NOMO-1 treated with DMSO at 0.1 percent for 48 hours (cell line): ENCODE data around the gene PTAR1.

Source experiments
- DNase-seq: peaks from one replicate; lab custom pipeline; 2025; ENCODE audit not compliant: unreplicated experiment; lab: John Stamatoyannopoulos, UW

The PTAR1 gene

DNA sequence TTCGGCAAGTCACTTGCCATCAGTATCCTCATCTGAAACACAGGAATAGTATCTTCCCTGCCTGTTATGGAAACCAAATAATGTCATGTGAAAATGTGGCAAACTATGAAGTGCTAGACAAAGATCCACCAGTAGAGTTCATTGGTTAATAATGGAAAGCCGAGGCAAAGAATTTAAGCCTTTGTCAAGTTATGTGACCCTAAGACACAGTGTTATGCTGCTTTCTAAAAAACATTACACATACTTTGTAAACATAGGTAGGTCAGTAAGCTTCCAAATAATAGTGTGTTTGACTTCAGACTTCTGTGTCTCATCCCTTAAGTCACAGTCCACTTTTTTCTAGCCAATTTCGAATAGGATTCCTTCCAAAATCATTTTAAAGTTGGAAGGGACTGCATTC lies 6.0 kb downstream of the PTAR1 start:
- DNase-seq = no peak

DNA sequence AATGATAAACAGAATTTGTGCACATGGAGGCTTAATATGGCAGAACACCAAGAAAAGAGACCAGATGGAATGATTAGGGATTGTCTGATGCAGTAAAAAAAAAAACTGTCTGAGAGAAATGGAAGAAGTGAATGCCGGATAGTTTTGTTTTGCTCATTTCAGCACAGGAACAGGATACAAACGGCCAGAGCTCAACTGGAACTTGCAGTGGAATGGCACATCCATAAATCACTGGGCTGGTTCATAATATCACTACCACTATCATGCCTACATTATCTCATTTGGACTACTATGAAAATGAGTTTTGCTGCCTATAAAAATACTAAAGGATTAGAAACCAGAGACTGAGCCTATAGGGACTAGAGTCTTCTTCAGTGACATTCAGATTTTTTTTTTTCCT lies 9.7 kb downstream of the PTAR1 start:
- DNase-seq = no peak

DNA sequence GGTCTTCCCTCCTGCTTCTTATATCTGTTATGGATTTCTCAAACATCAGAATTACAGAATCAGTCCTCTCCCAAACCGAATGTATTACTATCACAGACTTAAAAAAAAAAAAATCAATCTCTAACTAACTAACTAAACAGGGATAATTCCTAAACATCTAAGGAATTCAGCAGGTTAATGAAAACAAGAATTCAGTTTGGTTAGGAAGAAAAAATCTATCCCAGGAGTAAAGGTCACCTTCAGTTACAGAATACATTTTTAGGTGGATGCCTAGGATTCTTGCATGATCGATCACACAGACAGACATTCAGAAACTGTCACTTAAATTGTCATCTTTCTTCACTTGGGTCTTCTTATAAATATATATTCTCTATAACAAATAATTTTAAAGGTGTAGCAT lies 11.5 kb downstream of the PTAR1 start:
- no peak for DNase-seq

DNA sequence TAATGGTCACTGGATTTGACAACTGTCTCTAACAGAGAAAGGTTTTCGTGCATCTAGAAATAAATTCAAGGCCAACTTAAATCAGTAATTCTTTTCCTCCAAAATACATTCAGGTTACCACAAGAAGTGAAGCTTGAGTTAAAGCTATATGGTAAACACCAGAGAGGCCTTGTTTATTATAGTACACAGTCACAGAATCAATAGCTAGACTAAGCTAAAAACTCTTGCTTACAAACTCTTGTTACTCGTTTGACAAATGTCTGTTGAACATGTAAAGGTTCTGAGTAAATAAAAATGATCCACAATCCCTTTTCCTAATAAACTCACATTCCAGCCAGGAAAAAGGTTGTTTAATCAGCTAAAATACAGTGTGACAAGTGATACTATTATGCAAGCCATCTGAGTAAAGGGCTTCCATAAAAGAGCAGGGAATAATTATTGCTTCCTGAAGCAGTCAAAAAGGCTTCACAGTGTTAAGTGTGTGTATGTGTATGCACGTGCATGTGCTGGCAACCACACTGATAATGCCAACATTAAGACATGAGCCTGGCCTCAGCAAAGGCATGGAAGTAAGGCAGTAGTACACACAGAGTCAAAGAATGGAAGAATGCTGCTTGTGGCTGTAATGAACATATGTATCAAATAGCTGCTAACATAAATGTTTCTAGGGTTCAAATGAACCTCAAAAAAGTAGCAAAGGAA lies 12.8 kb downstream of the PTAR1 start:
- DNase-seq = no peak

DNA sequence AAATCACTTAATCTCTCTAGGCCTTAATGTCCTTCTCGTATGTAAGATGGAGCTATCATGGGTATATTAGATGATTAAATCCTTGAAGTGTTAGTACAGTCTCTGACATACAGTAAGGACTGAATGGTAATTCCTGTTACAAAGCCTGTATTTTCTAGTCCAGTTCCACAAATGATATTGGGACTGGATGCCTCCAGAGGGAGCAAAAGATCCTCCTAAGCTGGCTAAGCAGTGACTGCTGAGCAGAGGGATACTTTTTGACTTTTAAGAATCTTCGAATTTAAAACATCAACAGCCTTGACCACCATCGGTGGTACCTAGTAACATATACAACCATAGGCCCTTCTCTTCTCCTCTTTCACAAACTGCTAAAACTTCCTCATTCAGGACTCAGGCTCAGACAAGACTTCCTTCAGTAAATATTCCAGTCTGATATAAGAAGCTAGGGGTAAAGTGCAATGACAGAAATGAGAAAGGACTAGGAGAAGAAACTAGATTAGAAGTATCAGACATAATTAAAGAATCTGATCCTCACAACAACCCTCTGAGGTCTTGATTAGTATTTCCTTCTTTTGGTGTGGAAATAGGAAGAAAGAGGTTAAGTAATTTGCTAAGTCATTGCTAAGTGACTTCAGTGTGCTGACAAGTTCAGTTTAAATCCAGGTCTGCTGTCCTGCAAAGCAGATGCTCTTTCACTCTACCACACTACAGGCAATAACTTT lies 13.9 kb downstream of the PTAR1 start:
- DNase-seq = peak; percentile 45

DNA sequence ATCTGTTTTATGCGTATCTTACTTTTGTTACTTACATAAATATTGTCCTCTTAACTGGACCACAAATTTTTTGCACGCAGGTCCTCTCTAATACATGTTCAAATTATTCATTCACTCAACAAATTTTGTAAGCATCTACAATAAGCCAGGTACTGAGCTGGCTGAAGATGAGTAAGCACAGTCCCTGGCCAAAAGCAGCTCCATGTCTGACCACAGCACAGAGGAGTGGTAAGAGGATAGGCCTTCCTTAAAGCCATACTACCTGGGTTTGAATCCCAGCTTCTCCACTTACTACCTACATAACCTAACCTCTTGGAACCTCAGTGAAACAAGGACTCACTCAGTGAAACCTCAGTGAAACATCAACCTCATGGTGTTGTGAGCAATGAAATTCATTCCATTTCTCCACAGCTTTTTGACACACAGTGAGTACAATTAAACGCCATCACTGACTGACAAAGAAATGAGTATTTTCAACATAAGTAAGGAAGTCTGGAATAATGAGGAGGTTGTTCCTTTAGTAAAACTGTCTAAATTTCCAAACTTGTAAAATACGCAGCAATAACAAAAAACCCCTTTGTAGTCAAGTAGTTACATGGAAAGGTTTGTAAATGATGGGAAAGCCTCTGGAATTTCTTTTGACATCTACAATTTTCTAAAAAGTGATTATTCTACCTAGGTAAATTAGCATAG lies 15.0 kb downstream of the PTAR1 start:
- no peak for DNase-seq

DNA sequence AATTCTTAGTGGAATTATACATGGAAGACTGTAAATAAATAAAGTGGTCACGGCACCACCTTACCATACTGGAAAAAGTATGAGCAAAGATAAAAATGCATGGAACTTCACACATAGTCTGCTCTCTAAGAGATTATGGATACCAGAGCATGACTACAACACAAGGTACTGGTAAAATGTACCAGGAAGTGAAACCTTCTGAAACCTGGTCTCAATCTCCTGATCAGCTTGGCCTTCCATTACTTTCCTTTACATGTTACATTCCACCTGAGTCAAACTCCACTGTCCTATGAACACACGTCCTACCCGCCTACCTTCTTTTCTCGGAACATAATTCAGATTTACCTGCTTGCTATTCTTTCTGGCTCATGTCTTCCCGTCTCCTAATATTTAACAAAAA lies 15.9 kb downstream of the PTAR1 start:
- no peak for DNase-seq

DNA sequence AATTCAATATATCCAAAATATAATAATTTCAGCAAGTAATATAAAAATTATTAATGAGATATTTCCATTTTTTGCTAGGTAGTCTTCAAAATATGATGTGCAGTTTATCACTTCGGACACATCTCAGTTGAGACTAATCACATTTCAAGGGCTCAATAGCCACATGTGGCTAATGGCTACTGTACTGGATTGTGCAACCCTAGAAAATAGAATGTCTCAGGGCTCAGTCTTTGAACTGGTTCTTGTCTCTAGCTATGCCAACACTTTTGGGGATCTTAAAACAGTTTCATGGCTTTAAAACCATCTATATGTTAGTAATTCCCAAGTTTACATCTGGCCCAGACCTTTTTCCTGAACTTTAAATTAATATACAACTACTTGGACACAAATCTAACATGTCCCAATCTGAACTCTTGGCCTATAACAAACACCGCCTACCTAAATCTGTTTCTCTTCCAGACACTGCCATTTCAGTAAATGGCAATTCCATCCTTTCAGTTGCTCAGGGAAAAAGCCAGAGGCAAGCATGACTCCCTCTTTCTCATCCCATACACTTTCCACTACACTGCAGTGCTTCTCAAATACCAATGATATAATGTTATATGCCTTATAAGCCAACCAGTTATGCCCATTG lies 18.8 kb downstream of the PTAR1 start:
- DNase-seq = no peak

DNA sequence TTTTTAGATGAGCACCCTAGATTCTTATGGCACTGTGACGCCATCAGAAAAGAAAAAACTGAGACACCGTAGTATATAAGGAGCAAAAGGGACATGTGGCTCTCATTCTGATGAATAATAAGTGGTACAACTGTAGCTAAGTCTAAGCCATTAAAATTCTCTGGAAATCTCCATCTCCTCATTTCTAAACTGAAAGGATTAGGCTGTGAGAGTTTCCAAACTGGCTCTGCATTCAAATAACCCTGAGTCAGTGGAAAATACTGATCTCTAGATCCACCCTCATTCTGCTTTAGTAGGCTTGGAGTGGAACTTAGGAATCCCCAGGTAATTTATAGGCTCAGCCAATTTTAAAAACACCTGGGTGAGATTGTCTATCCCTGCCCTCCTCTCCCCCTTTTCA lies 28.5 kb downstream of the PTAR1 start:
- no peak for DNase-seq

DNA sequence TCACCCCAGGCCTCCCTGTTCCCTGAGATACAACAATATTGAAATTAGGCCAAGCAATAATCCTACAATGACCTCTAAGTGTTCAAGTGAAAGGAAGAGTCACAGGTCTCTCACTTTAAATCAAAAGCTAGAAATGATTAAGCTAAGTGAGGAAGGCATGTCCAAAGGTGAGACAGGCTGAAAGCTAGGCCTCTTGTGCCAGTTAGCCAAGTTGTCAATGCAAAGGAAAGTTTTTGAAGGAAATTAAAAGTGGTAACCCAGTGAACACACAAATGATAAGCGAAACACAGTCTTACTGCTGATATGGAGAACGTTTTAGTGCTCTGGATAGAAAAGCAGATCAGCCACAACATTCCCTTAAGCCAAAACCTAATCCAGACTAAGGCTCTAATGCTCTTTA lies 39.8 kb downstream of the PTAR1 start:
- no peak for DNase-seq

DNA sequence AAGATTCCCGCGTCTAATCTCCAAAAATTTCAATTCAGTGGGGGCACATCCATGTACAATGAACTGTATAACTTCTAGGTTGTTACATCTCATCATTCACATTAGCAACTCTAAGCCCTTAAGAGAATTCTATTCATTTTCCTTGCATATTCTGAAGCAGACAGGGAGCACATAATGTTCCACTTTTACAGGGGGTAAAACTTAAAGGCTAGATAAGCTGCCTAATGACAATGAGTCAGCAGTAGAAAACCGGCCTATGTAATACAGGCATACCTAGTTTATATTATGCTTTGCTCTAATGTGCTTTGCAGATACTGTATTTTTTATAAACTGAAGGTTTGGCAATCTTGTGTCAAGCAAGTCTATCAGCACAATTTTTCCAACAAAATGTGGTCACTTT lies 40.4 kb downstream of the PTAR1 start:
- DNase-seq = no peak

DNA sequence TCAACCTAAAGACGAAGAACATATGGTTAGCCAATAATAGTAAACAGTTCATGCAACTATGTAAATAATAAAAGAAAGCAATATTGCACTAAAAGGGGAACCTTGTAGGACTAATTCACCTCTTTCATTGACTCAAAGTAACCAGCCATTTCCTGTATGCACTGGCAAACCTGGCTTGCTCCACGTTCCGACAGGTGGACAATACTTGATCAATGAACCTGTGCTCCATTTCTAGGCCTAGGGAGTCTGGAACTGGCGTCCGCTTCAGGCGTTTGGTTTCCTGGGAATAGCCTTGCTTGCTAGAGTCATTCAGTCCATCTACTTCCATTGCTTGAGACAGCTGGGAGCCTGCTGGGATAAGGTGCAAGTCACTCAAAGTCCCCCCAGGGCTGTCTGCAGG lies 41.6 kb downstream of the PTAR1 start:
- no peak for DNase-seq

DNA sequence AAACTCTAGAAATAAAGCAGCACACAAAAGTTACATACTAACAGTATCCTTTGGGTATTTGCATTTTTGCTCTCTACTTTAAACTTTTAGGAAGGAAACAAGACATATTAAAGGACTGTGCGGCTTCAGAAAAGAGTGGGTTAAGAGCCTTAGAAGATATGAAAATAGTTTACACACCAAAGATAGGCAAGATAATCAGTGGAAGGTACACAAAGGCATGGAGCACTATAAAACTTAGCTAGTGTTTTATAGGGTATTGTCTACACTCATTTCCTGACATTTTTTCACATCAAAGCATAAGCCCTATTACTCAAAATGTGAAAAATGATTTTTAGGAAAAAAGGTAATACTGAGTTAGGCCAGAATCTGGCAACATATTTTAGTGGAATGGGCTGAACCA lies 44.0 kb downstream of the PTAR1 start:
- no peak for DNase-seq

DNA sequence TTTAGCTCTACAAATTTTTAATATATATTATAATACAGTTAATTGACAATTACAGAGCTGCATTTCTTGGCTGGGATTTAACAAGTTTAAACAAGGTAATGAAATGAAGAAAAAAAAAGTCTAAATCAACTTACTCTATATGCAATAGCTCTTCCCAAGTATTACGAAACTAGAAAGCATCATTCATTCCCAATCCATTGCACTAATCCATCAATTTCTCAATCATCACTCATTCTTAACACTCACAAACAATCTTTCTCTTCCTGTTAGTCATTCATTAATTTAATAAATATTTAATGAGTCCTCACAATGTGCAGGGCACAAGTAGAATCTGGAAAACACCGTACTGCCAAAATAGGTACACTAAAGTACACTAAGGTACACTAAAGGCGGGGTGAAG lies 44.7 kb downstream of the PTAR1 start:
- DNase-seq = no peak

DNA sequence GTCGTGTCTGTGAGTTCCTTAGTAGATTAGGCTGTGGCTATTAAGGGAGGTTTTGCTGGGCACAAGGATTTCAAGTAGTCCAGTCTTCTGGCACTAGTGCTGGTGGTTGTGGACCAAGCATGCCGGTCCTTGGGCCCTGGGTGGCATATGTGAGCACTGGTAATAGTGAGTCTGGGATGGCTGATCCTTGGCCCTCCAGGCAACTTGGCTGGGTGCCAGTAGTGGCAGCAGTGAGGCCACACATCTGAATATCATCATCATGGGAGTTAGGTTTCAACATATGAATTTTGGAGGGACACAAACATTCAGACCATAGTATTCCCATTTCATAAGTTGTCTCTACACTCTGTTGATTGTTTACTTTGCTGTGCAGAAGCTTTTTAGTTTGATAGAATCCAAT lies 62.3 kb downstream of the PTAR1 start:
- no peak for DNase-seq

DNA sequence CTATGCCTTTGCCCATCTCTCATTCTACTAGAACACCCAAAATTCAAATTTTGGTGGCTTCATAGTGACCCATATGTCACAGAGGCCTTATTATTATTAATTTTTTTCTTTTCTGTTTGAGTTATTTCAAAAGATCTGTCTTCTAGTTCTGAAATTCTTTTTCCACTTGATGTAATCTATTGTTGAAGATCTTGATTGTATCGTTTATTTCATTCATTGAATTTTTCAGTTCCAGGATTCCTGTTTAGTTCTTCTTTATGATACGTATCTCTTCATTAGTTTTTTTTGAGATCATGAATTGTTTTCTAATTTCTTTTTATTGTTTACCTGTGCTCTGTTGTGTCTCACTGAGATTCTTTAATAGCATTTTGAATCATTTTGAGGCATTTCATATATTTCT lies 63.0 kb downstream of the PTAR1 start:
- no peak for DNase-seq

DNA sequence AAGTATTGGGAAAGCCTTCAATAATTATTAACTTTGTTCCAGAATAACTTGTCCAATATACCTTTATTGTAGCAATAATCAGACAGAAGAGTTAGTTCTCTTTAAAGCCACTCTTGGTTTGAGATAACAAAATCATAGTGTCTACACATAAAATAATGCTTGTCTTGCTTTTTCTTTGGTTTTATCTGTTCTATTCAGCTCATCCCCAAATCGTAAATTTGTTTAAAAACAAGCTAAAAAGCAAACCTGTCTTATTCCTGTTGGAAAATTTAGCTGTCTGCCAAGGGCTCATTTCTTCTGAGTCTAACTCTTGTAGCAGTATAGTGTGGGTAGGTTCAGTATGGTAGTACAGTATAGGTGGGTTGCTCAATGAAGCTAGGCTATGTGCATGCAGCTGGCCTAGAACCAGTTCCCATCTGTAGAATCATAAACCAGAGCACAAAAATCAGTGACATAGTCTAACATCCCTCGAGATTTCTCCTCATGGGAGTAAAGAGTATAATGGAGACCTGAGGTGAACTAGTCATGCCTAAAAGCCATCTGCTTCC lies 69.7 kb downstream of the PTAR1 start:
- no peak for DNase-seq

DNA sequence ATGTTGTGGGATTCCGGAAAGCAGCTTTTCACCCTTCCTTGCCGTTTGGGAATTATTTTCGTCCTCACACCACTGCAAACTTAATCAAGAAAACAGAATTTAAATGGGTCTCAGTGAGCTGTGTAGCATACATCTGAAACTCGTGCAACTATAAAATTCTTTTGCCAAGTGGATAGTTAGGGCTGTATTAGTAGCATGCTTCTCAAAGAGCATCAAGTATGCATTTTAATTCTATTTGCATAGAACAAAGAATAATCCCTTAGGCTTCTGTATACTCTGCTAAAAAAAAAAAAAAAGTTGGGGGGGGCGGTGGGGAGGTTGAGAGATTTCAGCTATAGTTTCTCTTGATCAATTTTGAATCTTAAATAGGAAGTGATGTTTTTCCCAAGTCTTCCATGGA lies 75.9 kb downstream of the PTAR1 start:
- DNase-seq = no peak

DNA sequence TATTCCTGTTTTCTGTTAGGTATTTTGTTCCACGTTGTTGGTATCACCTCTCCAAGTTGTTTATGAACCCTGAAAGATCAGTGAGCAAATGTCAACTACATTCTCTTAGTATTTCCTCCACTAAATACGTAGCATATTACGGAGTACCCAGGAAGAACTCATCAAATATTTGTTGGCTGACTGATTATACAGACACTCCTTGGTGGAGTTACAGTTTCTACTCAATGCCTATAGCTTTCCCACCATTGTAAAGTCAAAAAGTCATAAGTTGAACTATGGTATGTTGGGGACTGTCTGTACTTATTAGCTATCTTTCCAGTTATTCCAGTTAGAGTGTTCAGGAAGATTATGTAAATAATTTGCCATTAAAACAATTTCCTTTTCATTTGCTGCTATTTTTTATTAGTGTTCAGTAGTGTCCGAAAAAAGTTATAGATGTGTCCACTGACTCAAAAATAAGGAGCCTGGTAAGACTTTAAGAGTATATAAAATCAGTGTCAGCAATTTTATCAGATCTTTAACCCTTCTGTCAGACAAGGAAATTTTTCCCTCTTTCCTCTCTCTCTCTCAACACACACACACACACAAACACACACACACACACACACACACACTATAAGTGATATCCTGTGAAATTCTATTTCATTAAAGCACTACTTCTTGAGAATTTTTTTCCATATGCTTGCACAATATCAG lies 80.8 kb downstream of the PTAR1 start:
- no peak for DNase-seq

DNA sequence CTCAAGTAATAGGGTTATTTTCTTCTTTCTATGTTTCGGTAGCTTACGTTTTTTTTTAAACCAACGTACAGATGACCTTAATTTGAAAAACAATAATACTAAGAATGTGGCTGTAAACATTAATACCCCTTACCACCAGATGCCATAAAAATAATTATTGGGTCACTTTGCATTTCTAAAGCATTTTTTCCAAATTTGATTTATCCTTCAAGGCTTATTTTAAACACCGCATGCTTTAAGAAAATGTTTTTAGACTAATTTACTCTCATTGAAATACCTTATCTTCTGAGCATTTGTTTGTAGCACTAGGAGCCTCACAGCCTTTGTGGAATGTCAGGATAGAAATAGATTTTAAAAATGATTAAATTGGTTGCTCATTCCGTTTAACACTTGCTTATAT lies 81.9 kb downstream of the PTAR1 start:
- no peak for DNase-seq

DNA sequence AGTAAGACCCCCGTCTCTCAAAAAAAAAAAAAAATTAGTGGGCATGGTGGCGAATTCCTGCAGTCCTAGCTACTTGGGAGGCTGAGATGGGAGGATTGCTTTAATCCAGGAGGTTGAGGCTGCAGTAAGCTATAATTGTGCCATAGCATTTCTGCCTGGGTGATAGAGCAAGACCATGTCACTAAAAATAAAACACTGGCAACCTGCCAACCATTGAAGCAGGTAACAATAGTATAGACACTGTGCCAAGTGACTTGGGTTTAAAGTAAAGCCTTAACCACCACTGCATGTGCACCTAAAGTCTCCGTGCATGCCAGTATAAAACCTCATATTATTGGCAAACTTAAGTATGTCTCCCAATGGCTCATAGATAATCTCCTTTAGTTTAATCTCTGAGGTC lies 84.2 kb downstream of the PTAR1 start:
- DNase-seq = no peak
